LHCN-M2 (cell line): ENCODE measurements around the gene PCDHB3. TPM values are rescaled to one million over a fixed set of nuclear protein-coding genes. Genes with fewer than 3 reads are reported as not detected.
"Not testable (repeated sequence)": the region's sequence is repeated elsewhere in the genome, so short reads cannot be mapped to it uniquely, and the experiment has no call there.

ENCODE experiments used
- DNase-seq: peaks from one replicate; pipeline ENCODE4 v3.0.0-alpha.2; 2012; ENCODE audit warnings: low read depth
- total RNA-seq: library from RNA; depleted of rRNA; stranded (reverse); fragments of >200 nt; gene quantifications from 2 replicates; pipeline ENCODE4 v1.2.3, GENCODE V29; 2014; rRNA removed

Gene PCDHB3
- total RNA-seq, 1 experiment from 2014 or later = 2.0 TPM

DNA sequence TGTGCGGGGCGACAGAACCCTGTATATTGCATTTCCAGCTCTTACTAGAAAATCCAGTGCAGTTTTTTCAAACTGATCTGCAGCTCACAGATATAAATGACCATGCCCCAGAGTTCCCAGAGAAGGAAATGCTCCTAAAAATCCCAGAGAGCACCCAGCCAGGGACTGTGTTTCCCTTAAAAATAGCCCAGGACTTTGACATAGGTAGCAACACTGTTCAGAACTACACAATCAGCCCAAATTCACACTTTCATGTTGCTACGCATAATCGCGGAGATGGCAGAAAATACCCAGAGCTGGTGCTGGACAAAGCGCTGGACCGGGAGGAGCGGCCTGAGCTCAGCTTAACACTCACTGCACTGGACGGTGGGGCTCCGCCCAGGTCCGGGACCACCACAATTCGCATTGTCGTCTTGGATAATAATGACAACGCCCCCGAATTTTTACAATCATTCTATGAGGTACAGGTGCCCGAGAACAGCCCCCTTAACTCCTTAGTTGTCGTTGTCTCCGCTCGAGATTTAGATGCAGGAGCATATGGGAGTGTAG, 35.5 kb downstream of the PCDHB3 start:
- no peak for DNase-seq

DNA sequence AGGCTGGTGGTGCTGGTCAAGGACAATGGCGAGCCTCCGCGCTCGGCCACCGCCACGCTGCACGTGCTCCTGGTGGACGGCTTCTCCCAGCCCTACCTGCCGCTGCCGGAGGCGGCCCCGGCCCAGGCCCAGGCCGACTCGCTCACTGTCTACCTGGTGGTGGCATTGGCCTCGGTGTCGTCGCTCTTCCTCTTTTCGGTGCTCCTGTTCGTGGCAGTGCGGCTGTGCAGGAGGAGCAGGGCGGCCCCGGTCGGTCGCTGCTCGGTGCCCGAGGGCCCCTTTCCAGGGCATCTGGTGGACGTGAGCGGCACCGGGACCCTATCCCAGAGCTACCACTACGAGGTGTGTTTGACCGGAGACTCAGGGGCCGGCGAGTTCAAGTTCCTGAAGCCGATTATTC, 37.1 kb downstream of the PCDHB3 start:
- DNase-seq = not testable (repeated sequence)

- peak; percentile 45 for DNase-seq
Observed at GRCh38 chr5:141149812-141150211, 49.5 kb downstream of the PCDHB3 start, which contains the start of gene PCDHB6. Gene PCDHB6 (plus strand): TSS chr5:141150057. CDS start chr5:141150258, 201 bp downstream.

GRCh38 chr5:141150224-141150992, 50.1 kb downstream of the PCDHB3 start:
- no peak for DNase-seq

GRCh38 chr5:141150993-141151325, 50.7 kb downstream of the PCDHB3 start:
- no peak for DNase-seq

DNA sequence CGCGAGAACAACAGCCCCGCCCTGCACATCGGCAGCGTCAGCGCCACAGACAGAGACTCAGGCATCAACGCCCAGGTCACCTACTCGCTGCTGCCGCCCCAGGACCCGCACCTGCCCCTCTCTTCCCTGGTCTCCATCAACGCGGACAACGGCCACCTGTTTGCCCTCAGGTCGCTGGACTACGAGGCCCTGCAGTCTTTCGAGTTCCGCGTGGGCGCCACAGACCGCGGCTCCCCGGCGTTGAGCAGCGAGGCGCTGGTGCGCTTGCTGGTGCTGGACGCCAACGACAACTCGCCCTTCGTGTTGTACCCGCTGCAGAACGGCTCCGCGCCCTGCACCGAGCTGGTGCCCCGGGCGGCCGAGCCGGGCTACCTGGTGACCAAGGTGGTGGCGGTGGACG, 51.4 kb downstream of the PCDHB3 start:
- DNase-seq = not testable (repeated sequence)

DNA sequence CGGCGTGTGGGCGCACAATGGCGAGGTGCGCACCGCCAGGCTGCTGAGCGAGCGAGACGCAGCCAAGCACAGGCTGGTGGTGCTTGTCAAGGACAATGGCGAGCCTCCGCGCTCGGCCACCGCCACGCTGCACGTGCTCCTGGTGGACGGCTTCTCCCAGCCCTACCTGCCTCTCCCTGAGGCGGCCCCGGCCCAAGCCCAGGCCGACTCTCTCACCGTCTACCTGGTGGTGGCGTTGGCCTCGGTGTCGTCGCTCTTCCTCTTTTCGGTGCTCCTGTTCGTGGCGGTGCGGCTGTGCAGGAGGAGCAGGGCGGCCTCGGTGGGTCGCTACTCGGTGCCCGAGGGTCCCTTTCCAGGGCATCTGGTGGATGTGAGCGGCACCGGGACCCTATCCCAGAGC, 51.8 kb downstream of the PCDHB3 start:
- not testable (repeated sequence) for DNase-seq

Other genes starting within 250 kb of the PCDHB3 start
- not detected in 2 replicates for gene PCDHA10, start 244.6 kb upstream of the PCDHB3 start, total RNA-seq
- 0.11 TPM in 1 of 2 replicates, not detected in the other for gene PCDHA11, start 231.5 kb upstream of the PCDHB3 start, total RNA-seq
- gene PCDHA12, start 225.2 kb upstream of the PCDHB3 start, total RNA-seq = not detected in 2 replicates
- gene PCDHA13, start 218.3 kb upstream of the PCDHB3 start, total RNA-seq = not detected in 2 replicates
- gene PCDHAC1, start 174.2 kb upstream of the PCDHB3 start, total RNA-seq = not detected in 2 replicates
- gene PCDHAC2, start 134.0 kb upstream of the PCDHB3 start, total RNA-seq = 0.06 and 0.23 TPM in 2 replicates
- not detected in 2 replicates for gene PCDHB1, start 49.1 kb upstream of the PCDHB3 start, total RNA-seq
- gene PCDHB2, start 5.9 kb upstream of the PCDHB3 start, total RNA-seq = 10.7 and 13.4 TPM in 2 replicates
- gene PCDHB4, start 21.3 kb downstream of the PCDHB3 start, total RNA-seq = 1.8 and 1.9 TPM in 2 replicates
- 0.63 and 1.1 TPM in 2 replicates for gene PCDHB5, start 34.7 kb downstream of the PCDHB3 start, total RNA-seq
- gene PCDHB6, start 49.6 kb downstream of the PCDHB3 start, total RNA-seq = 0.34 and 0.38 TPM in 2 replicates
- gene PCDHB7, start 72.2 kb downstream of the PCDHB3 start, total RNA-seq = 2.0 and 3.4 TPM in 2 replicates
- 9.6 and 12.3 TPM in 2 replicates for gene PCDHB8, start 77.3 kb downstream of the PCDHB3 start, total RNA-seq
- 10.4 and 12.2 TPM in 2 replicates for gene PCDHB16, start 81.9 kb downstream of the PCDHB3 start, total RNA-seq
- gene PCDHB9, start 86.7 kb downstream of the PCDHB3 start, total RNA-seq = 2.8 and 3.1 TPM in 2 replicates
- 2.4 and 2.8 TPM in 2 replicates for gene PCDHB10, start 91.9 kb downstream of the PCDHB3 start, total RNA-seq
- gene PCDHB11, start 99.2 kb downstream of the PCDHB3 start, total RNA-seq = 0.77 and 1.5 TPM in 2 replicates
- gene PCDHB12, start 108.2 kb downstream of the PCDHB3 start, total RNA-seq = 3.1 and 3.6 TPM in 2 replicates
- 3.5 and 5.1 TPM in 2 replicates for gene PCDHB13, start 113.4 kb downstream of the PCDHB3 start, total RNA-seq
- gene PCDHB14, start 122.9 kb downstream of the PCDHB3 start, total RNA-seq = 4.3 and 4.9 TPM in 2 replicates
- 3.8 TPM in 2 replicates for gene PCDHB15, start 144.9 kb downstream of the PCDHB3 start, total RNA-seq
- gene SLC25A2, start 203.6 kb downstream of the PCDHB3 start, total RNA-seq = 0.17 TPM in 1 of 2 replicates, not detected in the other
- 65.1 and 67.6 TPM in 2 replicates for gene TAF7, start 220.3 kb downstream of the PCDHB3 start, total RNA-seq
- 5.3 and 7.1 TPM in 2 replicates for gene PCDHGA1, start 230.0 kb downstream of the PCDHB3 start, total RNA-seq
- gene PCDHGA2, start 238.3 kb downstream of the PCDHB3 start, total RNA-seq = 0.90 and 1.1 TPM in 2 replicates
- 0.57 TPM in 1 of 2 replicates, not detected in the other for gene PCDHGA3, start 243.4 kb downstream of the PCDHB3 start, total RNA-seq
- gene PCDHGB1, start 249.6 kb downstream of the PCDHB3 start, total RNA-seq = 6.8 and 8.1 TPM in 2 replicates